ENCODE data around the gene NTM.

NTM gene

GRCh38 chr11:131884461-131885073, 514.2 kb downstream of the NTM start:
- no peak for DNase-seq

GRCh38 chr11:131885431-131885830, 515.0 kb downstream of the NTM start:
- DNase-seq, result no peak

- DNase-seq, result no peak
Measured at GRCh38 chr11:131886201-131886600, 515.8 kb downstream of the NTM start.

- DNase-seq, result no peak
Measured at GRCh38 chr11:131888230-131888855, 517.9 kb downstream of the NTM start.

GRCh38 chr11:131889146-131889577, 518.7 kb downstream of the NTM start:
- no peak for DNase-seq

GRCh38 chr11:131889760-131890581, 519.6 kb downstream of the NTM start:
- DNase-seq, result no peak

- DNase-seq, result no peak
Measured at GRCh38 chr11:131893103-131893890, 522.9 kb downstream of the NTM start.

- DNase-seq, result no peak
Measured at GRCh38 chr11:131893988-131894387, 523.6 kb downstream of the NTM start.

GRCh38 chr11:131894615-131895544, 524.5 kb downstream of the NTM start:
- DNase-seq, result no peak

GRCh38 chr11:131895865-131896264, 525.5 kb downstream of the NTM start:
- DNase-seq, result no peak

GRCh38 chr11:131896978-131897615, 526.7 kb downstream of the NTM start:
- no peak for DNase-seq

GRCh38 chr11:131897956-131898355, 527.5 kb downstream of the NTM start:
- no peak for DNase-seq

- DNase-seq, result no peak
Measured at GRCh38 chr11:131898949-131899348, 528.5 kb downstream of the NTM start.

GRCh38 chr11:131899950-131900580, 529.6 kb downstream of the NTM start:
- no peak for DNase-seq

GRCh38 chr11:131902421-131902820, 532.0 kb downstream of the NTM start:
- DNase-seq, result no peak

- no peak for DNase-seq
Measured at GRCh38 chr11:131903074-131903473, 532.7 kb downstream of the NTM start.

GRCh38 chr11:131904756-131905155, 534.3 kb downstream of the NTM start:
- DNase-seq, result no peak

- no peak for DNase-seq
Measured at GRCh38 chr11:131906963-131907362, 536.5 kb downstream of the NTM start.

GRCh38 chr11:131907371-131907770, 537.0 kb downstream of the NTM start:
- DNase-seq, result no peak

GRCh38 chr11:131908316-131908715, 537.9 kb downstream of the NTM start:
- no peak for DNase-seq
